DOHH2 (cell line): ENCODE results near the gene SCAPER.

Source experiments
- H3F3A ChIP-seq: fragments of 200-600 bp; sonication (generic), shearing (Covaris generic); 2 replicates; pipeline ENCODE4 v1.6.0; 2016; ENCODE audit warnings: antibody characterized with exemption, mild to moderate bottlenecking; ENCODE audit not compliant: control insufficient read depth, insufficient read depth
- H3K27ac ChIP-seq: fragments of 200-600 bp; sonication (generic); 2 replicates; pipeline ENCODE4 v1.5.1; 2014; ENCODE audit warnings: low read depth, mild to moderate bottlenecking, low read length, moderate library complexity
- H3K27me3 ChIP-seq: fragments of 200-600 bp; sonication (generic); 2 replicates; pipeline ENCODE4 v1.6.1; 2014; ENCODE audit warnings: mild to moderate bottlenecking, low read length, mixed read lengths; ENCODE audit not compliant: control insufficient read depth
- H3K36me3 ChIP-seq: fragments of 200-600 bp; sonication (generic); 2 replicates; pipeline ENCODE4 v1.6.1; 2014; ENCODE audit warnings: mild to moderate bottlenecking, low read length, moderate library complexity, mixed read lengths; ENCODE audit not compliant: control insufficient read depth
- H3K4me1 ChIP-seq: fragments of 200-600 bp; sonication (generic); 2 replicates; pipeline ENCODE4 v1.6.1; 2014; ENCODE audit warnings: mild to moderate bottlenecking, low read length, mixed read lengths; ENCODE audit not compliant: control insufficient read depth
- H3K4me2 ChIP-seq: fragments of 200-600 bp; sonication (generic); 2 replicates; pipeline ENCODE4 v1.6.0; 2014; ENCODE audit warnings: mild to moderate bottlenecking, low read length, moderate library complexity
- H3K4me3 ChIP-seq: fragments of 200-600 bp; sonication (generic); 2 replicates; pipeline ENCODE4 v1.5.1; 2014; ENCODE audit warnings: mild to moderate bottlenecking, low read length, mixed read lengths
- H3K79me2 ChIP-seq: fragments of 200-600 bp; sonication (generic); 2 replicates; pipeline ENCODE4 v1.6.1; 2014; ENCODE audit warnings: mild to moderate bottlenecking, low read length, mixed read lengths; ENCODE audit not compliant: control insufficient read depth
- H3K9me2 ChIP-seq: fragments of 200-600 bp; sonication (generic); replicated peaks from 2 replicates; pipeline ENCODE4 v1.6.1; 2014; ENCODE audit warnings: mild to moderate bottlenecking, low read length, mixed read lengths; ENCODE audit not compliant: control insufficient read depth
- H3K9me3 ChIP-seq: fragments of 200-600 bp; sonication (generic); 2 replicates; pipeline ENCODE4 v1.6.1; 2014; ENCODE audit warnings: antibody characterized with exemption, low read length, mixed read lengths; ENCODE audit not compliant: control insufficient read depth, insufficient read depth
- H4K20me1 ChIP-seq: fragments of 200-600 bp; sonication (generic); 2 replicates; pipeline ENCODE4 v1.6.0; 2014; ENCODE audit warnings: low read depth, mild to moderate bottlenecking, antibody characterized with exemption, low read length, moderate library complexity; ENCODE audit not compliant: control insufficient read depth, insufficient read depth
- EZH2phosphoT487 ChIP-seq: fragments of 200-600 bp; sonication (generic); IDR thresholded peaks from 2 replicates; pipeline ENCODE4 v1.6.1; 2017; ENCODE audit warnings: borderline replicate concordance, mild to moderate bottlenecking, antibody characterized with exemption, low read length, moderate library complexity, mixed read lengths
- TF ChIP-seq, protein P1 (sequence below): fragments of 200-600 bp; sonication (generic); IDR thresholded peaks from one replicate; pipeline ENCODE4 v1.5.1; 2014; ENCODE audit warnings: antibody characterized with exemption, mild to moderate bottlenecking, low read depth, low read length; ENCODE audit not compliant: poor library complexity, severe bottlenecking

SCAPER gene

GRCh38 chr15:76339305-76340197 lies 565.6 kb downstream of the SCAPER start:
- Histone ChIP-seq H3F3A (peaks cover 13% of the 10 kb centered on the region), H4K20me1 (peaks cover 8% of the 10 kb centered on the region; the same call in 1 of the 2 replicates), H3K9me2 (no peaks in the 10 kb centered on the region), H3K27ac (no peak overlapping the region), H3K9me3 (no peaks in the 10 kb centered on the region), H3K4me1 (peaks cover 42% of the 10 kb centered on the region), H3K36me3 (peaks cover 23% of the 10 kb centered on the region), H3K4me3 (peak overlapping the region; percentile 90), H3K79me2 (peaks cover 39% of the 10 kb centered on the region), H3K4me2 (peak overlapping the region; percentile 72), H3K27me3 (peaks cover 7% of the 10 kb centered on the region)
- TF ChIP-seq, protein P1, sequence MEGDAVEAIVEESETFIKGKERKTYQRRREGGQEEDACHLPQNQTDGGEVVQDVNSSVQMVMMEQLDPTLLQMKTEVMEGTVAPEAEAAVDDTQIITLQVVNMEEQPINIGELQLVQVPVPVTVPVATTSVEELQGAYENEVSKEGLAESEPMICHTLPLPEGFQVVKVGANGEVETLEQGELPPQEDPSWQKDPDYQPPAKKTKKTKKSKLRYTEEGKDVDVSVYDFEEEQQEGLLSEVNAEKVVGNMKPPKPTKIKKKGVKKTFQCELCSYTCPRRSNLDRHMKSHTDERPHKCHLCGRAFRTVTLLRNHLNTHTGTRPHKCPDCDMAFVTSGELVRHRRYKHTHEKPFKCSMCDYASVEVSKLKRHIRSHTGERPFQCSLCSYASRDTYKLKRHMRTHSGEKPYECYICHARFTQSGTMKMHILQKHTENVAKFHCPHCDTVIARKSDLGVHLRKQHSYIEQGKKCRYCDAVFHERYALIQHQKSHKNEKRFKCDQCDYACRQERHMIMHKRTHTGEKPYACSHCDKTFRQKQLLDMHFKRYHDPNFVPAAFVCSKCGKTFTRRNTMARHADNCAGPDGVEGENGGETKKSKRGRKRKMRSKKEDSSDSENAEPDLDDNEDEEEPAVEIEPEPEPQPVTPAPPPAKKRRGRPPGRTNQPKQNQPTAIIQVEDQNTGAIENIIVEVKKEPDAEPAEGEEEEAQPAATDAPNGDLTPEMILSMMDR, result no peak
- TF ChIP-seq EZH2phosphoT487, result no peak

DNA sequence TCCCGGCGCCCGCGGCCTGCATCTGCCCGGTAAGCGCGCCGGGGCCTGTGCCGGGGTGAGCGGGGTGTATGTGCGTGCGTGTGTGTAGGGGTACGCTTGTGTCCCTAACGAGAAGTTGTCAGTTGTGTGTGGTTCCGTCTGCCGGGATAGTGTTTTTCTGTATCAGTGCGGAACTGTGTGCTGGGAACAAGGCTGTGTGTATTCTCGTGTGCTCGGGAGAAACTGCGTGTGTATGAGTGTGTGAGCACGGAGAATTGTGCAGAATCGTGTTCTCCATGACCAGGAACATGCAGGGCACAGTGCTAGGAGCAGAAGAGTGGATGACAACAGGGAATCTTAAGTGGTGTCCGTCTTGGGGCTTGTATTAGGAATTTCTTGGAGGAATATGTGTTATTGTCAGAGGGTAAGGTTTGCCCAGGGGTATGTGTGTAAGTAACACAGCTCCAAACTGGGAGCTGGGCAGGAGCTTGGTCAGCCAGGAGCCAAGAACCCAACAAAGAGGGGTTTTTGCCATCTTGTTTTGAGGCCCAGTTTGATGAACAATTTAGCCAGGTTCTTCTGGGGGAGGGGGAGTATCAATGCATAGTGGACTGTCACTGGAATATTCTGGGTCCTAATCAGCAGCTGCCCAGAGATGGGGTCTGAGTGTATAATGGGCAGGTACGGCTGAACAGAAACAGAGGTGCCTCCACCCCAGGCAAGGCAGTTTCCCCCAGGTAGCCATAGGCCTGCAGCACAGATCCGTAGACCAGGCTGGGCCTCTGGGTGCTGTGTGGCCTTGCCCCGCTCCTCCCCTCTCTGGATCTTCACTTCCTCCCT lies 566.4 kb downstream of the SCAPER start:
- peak overlapping the region; percentile 72 for H3K4me2 ChIP-seq
- H3F3A ChIP-seq, result peaks cover 11% of the 10 kb centered on the region
- TF ChIP-seq EZH2phosphoT487, result no peak
- TF ChIP-seq, protein P1, result no peak

DNA sequence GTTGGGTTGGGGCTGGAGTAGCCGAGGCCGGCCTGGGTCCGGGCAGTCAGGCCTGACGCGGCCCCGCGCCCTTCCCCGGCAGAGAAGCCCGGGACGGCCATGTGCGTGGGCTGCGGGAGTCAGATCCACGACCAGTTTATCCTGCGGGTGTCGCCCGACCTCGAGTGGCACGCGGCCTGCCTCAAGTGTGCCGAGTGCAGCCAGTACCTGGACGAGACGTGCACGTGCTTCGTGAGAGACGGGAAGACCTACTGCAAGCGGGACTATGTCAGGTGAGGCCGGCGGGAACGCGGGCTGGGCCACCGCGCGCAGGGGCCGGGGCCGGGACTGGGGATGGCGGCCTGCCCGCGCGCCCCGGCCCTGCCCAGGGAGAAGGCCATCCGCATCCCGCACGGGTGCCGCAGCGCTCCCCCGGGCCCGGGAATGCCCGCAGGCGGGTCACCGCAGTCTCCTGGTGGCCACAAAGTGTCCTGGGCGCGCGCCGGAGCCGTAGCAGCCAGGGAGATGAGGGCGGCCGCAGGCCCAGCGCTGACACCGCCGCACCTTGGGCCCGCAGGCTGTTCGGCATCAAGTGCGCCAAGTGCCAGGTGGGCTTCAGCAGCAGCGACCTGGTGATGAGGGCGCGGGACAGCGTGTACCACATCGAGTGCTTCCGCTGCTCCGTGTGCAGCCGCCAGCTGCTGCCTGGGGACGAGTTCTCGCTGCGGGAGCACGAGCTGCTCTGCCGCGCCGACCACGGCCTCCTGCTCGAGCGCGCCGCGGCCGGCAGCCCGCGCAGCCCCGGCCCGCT lies 567.2 kb downstream of the SCAPER start:
- no peaks in the 10 kb centered on the region for H3K9me3 ChIP-seq
- H3F3A ChIP-seq, result peaks cover 10% of the 10 kb centered on the region
- H3K4me3 ChIP-seq, result peak overlapping the region; percentile 90
- no peaks in the 10 kb centered on the region for H3K9me2 ChIP-seq
- peaks cover 42% of the 10 kb centered on the region for H3K4me1 ChIP-seq
- H3K27me3 ChIP-seq, result peaks cover 7% of the 10 kb centered on the region
- peaks cover 8% of the 10 kb centered on the region; the same call in 1 of the 2 replicates for H4K20me1 ChIP-seq
- peak overlapping the region; percentile 72 for H3K4me2 ChIP-seq
- TF ChIP-seq EZH2phosphoT487, result no peak
- TF ChIP-seq, protein P1, result no peak
- peaks cover 39% of the 10 kb centered on the region for H3K79me2 ChIP-seq
- peak overlapping the region; percentile 41; the same call in 1 of the 2 replicates for H3K27ac ChIP-seq
- H3K36me3 ChIP-seq, result peaks cover 23% of the 10 kb centered on the region

More for the DNA sequence above, 566.4 kb downstream of the SCAPER start:
- Histone ChIP-seq H3K79me2 (peaks cover 39% of the 10 kb centered on the region), H4K20me1 (peaks cover 8% of the 10 kb centered on the region; the same call in 1 of the 2 replicates), H3K36me3 (peaks cover 23% of the 10 kb centered on the region), H3K27me3 (peaks cover 7% of the 10 kb centered on the region), H3K27ac (no peak overlapping the region), H3K4me3 (peak overlapping the region; percentile 90), H3K9me2 (no peaks in the 10 kb centered on the region), H3K4me1 (peaks cover 42% of the 10 kb centered on the region), H3K9me3 (no peaks in the 10 kb centered on the region)
